ENCODE measurements around the gene ATP11A.

DNA sequence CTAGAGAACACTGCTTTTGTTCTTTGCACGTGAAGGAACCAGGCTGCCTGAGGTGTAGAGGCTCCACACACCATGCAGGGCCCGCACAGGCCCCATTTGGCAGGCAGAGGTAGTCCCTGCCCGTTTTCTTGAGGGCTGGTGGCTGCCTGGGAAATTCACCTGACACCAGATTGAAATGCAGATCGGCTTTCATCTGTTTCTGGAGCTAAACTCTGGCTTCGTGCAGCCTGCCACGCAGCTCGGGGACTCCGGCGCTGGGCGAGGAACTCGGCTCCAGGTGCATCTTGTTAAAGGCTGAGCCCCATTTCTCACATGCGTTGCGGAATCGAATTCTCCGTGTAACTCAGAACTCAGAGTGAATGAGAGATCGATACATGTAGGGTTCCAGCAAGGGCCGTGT, 37.7 kb downstream of the ATP11A start:
- TF ChIP-seq POLR2A (IDR thresholded peaks at IDR 0.05) (no peak), CTCF (IDR thresholded peaks at IDR 0.05) (no peak)
